Stimulated activated CD8-positive, alpha-beta memory T cell treated with anti-CD3 and anti-CD28 coated beads, Interleukin-2, amount 100 ng/mL, for 48 hours (primary cell): ENCODE measurements around the gene HSPB6.

Source experiments
- DNase-seq, 2 donors: peaks; one replicate each; pipeline ENCODE4 v3.0.0-alpha.2; 2020; ENCODE audit warnings: low read depth in 2 of 2

HSPB6 gene

DNA sequence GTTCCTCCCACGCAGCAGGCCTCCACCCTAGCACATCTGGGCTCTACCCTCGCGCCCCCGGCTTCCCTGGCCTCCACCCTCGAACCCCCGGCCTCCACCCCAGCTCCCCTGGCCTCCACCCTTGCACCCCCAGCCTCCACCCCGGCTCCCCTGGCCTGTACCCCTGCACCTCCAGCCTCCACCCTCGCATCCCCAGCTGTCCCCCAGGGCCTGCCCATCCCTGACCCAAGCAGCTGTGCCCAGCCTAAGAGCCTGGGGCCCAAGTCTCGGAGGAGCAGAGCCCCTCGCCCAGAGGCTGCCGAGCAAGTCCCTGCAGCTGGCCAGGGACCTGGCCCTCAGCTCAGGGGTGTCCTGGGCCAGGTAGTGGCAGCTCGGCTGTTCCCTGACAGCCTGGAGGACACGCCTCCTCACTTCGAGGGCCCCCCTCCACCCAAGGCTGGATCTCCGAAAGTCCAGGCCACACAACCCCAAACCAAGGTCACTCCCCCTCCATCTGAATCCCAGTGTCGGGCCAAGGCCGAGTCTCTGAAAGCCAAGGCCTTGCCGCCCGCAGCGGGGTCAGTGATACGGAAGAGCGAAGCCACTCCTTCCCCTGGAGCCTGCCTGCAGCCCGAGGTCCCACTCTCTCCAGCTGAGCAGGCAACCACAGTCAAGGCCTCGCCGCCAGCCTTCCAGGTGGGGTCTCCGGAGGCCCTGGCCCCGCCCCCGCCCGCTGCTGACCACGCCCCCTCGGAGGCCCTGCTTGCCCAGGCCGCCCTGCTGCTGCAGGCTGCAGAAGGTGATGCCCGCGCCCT lies 10.7 kb upstream of the HSPB6 start:
- DNase-seq, result no peak

DNA sequence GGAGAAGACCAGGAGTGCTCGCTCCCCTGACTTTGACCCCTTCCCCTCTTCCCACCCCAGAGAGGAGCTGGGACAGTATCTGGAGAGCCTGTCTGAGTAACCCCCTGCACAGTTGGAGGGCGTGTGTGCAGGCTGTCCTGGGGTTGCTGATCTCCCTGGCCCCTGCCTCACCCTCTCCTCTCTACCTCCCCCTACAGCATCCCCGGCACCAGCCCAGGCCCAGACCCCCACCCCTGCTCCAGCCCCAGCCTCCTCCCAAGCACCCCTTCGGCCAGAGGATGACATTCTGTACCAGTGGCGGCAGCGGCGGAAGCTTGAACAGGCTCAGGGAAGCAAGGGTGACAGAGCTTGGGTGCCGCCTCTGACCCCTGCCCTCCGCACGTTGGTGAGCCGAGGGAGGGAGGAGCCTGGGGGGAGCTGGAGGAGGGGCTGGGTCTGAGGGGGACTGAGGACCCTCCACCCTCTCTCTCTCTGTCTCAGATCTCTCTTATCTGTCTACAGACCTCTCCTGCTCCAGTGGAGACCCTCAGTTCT lies 9.8 kb upstream of the HSPB6 start:
- DNase-seq, result no peak

- no peak for DNase-seq
These were observed 7.8 kb upstream of the HSPB6 start for GRCh38 chr19:35764432-35765315.

- no peak for DNase-seq
These were observed 4.0 kb upstream of the HSPB6 start for GRCh38 chr19:35760711-35761349.

DNA sequence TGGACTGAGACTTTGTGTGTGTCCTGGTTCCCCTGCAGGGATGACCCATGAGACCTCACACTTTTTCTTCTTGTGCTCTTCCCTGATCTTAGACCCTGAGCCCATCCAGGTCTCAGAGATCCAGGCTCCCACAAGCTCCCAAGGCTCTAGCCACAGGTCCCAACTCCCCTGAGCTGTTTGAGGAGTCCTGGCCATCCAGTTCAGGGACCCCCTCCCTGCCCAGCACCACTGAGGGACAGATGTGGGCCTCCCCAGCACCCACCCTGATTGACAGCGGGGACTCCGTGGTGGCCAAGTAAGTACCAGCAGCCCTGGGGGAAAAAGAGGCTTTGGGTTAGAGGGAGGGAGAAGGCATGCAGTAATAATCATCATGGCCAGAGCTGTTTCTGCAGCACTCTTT lies 2.9 kb upstream of the HSPB6 start:
- no peak for DNase-seq

DNA sequence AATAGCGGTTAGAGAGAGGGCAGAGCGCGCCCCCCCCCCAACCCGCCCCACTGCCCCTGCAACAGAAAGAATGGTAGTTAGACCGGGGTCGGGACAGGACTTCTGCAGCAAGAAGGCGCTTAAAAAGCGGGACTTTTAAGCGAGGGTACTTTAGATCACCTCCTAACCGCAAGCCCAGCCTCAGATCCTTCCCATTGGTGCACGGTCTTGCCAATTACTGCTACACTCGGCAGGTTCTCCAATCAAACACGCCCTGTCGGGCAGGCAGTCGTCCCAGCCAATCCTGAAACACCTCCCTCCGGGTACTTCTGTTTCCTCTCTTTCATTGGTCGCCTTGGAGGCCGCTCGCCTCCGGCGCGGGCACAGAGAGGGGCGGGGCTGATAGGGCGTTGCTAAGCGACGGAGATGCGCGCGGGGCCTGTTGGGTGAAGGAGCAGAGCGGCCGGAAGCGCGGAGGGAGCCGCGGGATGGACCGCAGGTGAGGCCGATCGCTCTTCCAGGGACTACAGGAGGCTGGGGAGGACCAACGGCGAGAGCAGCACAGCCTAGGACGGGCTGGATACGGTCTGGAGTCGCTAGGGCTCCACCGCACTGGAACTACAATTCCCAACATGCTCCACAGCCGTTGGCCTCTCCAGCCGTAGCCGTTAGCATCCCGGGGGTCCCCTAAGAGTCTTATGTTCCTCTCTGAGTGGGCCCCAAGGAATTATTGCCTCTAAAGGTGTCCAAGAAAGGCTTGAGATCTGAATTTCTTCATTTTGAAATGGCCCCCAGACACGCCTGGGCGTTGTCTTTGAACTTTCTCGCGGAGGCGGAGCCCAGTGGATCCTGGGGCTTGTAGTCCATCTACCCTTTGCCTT lies 1.1 kb upstream of the HSPB6 start, which contains the start of gene PROSER3:
PROSER3 (plus strand) TSS at position 428 of the 860 bp plus-strand sequence; CDS start at position 468, 40 bp downstream.
- peak; percentile 94 to 98 for DNase-seq

GRCh38 chr19:35757231-35757748 lies 461 bp upstream of the HSPB6 start:
- no peak for DNase-seq

DNA sequence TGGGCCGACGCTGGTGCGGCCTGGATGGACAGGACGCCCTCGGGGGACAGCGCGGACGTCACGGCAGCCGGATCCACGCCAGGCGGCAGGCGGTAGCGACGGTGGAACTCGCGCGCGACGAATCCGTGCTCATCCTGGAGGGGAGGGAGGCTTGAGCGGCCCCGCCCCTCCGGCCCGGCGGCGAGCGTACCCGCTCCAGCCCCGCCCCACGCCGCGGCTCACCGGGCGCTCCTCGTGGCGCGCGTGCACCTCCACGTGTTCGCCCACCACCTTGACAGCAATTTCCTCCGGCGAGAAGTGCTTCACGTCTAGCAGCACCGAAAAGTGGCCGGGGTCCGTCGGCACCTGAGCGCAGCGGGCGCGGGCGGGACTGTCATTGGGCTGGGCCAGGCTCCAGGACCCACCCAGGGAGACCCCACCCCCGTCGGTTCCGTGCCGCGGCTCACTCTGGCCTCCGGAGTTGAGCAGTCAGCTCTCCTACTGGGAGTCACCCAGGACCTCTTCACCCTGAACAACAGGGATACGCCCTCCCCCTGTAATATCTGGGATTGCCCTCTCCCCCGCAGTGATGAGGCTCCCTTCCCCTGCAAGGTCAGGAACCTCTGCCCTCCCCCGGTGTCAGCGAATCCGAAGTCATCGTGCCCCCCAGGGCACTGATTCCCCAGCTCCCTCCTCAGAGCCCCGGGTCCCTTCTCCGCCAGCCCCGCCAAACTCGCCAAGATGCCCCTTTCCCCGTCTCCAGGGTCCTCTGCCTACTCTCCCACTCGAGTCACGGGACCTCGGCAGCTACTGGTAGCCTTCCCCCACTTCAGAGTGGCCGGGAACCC lies 1.1 kb downstream of the HSPB6 start:
- DNase-seq, result peak in 1 of 2 donors; percentile 45

DNA sequence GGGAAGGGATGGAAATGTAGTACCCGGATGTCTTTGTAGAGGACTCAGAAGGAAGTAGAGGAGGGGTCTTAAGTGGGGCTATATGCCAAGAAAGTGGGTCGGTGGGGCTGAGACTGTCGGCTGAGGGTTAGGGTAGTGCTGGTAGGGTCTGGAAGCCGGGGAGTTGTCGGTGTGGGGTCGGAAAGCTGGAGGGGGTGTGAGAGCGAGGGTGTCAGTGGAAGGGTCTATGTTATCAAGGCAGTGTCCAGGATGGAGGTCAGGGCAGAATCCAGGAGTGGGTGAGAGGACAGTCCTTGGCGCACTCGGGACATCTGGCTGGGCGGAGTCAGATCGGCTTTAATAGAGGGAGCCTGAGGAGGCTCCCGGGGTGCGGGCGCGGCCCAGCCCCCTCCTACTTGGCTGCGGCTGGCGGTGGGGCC lies 1.7 kb downstream of the HSPB6 start:
- DNase-seq, result no peak

GRCh38 chr19:35754370-35755130 lies 2.3 kb downstream of the HSPB6 start:
- DNase-seq, result no peak

- no peak for DNase-seq
These were observed 3.0 kb downstream of the HSPB6 start for GRCh38 chr19:35753634-35754369.

- DNase-seq, result no peak
These were observed 4.0 kb downstream of the HSPB6 start for GRCh38 chr19:35752746-35753350.

GRCh38 chr19:35751839-35752745 lies 4.7 kb downstream of the HSPB6 start:
- DNase-seq, result no peak

DNA sequence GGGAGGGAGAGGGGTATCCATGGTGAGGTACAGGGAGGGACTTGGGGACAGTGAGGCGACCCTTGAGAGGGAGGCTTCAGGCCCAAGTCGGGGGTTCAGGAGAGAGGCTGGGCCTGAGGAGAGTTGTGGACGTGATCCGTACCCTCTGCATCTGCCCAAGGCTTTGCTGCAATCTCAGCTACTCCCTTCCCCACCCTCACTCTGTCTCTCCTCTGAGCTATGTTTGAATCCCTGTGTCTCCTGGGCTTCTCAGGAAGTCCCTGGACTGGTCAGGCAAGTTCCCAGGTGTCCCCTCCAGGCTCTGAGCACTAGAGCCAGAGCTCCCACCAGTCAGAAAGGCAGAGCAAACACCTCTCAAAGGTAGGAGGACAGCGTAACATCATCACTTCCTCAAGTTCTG lies 6.7 kb downstream of the HSPB6 start:
- DNase-seq, result no peak

DNA sequence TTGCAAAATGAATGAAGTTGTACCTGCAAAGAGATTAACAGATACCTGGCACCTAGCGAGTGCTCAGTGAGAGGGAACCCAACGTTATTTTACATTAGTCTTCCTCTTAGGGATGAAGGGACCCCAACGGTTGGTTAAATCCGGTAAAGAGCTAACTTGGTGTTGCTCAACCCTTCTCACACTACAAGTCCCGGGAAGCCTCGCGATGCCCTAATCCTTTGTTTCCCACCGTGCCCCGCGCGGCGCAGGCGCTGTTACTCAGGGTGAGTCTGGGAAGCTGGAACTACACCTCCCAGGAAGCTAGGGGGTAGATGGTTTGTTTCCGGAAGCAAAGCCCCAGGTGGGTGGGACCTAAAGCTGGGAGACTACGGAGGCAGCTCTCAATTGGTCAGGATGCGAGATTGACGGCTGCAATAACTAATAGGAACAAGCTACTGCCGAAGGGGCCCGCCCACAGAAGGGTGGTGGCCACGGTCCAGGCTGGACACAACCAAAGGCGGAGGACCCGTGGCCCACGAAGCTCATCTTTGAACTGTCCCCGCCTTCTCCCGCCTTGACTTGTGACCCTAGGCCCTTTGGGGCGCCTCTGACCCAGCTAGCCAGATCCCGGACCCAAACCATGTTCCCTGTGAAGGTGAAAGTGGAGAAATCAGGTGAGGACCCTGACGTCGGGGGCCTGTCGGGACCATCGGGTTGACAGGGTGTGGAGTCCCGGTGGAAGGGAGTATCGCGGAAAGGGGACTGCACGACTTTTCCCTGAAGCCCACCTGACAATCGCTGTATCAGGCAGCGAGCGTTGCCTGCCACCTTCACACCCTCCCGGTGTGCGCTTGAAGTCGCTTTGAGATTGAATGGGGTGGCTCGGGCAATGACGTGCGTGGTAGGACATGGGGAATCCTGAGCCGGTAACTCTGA lies 8.5 kb downstream of the HSPB6 start, which contains the start of gene LIN37:
LIN37 (plus strand) TSS at position 471 of the 915 bp plus-strand sequence; CDS start at position 620, 149 bp downstream.
- peak; percentile 96 to 97 for DNase-seq

DNA sequence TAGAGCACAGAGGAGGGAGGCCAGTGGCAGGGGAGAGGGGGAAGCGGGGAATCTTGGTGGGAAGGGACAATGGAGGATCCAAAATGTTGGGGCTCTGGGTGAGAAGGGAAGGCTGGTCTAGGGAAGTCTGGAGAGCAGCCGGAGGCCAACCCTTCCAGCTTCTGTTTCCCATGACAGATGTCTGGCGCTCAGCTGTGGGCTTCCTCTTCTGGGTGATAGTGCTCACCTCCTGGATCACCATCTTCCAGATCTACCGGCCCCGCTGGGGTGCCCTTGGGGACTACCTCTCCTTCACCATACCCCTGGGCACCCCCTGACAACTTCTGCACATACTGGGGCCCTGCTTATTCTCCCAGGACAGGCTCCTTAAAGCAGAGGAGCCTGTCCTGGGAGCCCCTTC lies 10.3 kb downstream of the HSPB6 start:
- no peak for DNase-seq
